RCC 7860 (cell line): ENCODE measurements around the gene DRD5.
A peak's percentile ranks its signal among the peaks of the same experiment; 100 is the strongest.
"Not testable (repeated sequence)": the region's sequence is repeated elsewhere in the genome, so short reads cannot be mapped to it uniquely, and the experiment has no call there.

Experiments used
- DNase-seq: peaks from one replicate; pipeline ENCODE4 v3.0.0-alpha.2; 2015; ENCODE audit warnings: low spot score
- FAIRE-seq: peaks from 2 replicates; lab custom pipeline; 2012; peaks lifted over from hg19 to GRCh38; lab: Jason Lieb, UNC

Gene DRD5

GRCh38 chr4:9781343-9782135 is at the start of gene DRD5:
DRD5 (plus strand) TSS chr4:9781634; CDS start chr4:9782030, 396 bp downstream.
- DNase-seq (no peak), FAIRE-seq (no peak)

- DNase-seq = not testable (repeated sequence)
Observed at GRCh38 chr4:9732256-9732655, 49.2 kb upstream of the DRD5 start.

GRCh38 chr4:9735515-9735914 is 45.9 kb upstream of the DRD5 start:
- FAIRE-seq (no peak), DNase-seq (no peak)

More at GRCh38 chr4:9732256-9732655, 49.2 kb upstream of the DRD5 start:
- FAIRE-seq = not testable (repeated sequence)

GRCh38 chr4:9737280-9737679 is 44.2 kb upstream of the DRD5 start:
- FAIRE-seq, DNase-seq: not testable (repeated sequence)

GRCh38 chr4:9743789-9744188 is 37.6 kb upstream of the DRD5 start:
- DNase-seq, FAIRE-seq: not testable (repeated sequence)

- no peak for FAIRE-seq
- no peak for DNase-seq
Observed at GRCh38 chr4:9745782-9746181, 35.7 kb upstream of the DRD5 start.

GRCh38 chr4:9758641-9759317 is 22.7 kb upstream of the DRD5 start:
- no peak for DNase-seq
- FAIRE-seq = no peak

- FAIRE-seq (no peak), DNase-seq (peak; percentile 38)
Observed at GRCh38 chr4:9762823-9763475, 18.5 kb upstream of the DRD5 start.

GRCh38 chr4:9764155-9764696 is 17.2 kb upstream of the DRD5 start:
- FAIRE-seq (no peak), DNase-seq (no peak)

- FAIRE-seq (no peak), DNase-seq (no peak)
Observed at GRCh38 chr4:9765091-9765490, 16.3 kb upstream of the DRD5 start.

GRCh38 chr4:9769321-9769720 is 12.1 kb upstream of the DRD5 start:
- FAIRE-seq (no peak), DNase-seq (no peak)

- FAIRE-seq (no peak), DNase-seq (no peak)
Observed at GRCh38 chr4:9771034-9771433, 10.4 kb upstream of the DRD5 start.

GRCh38 chr4:9773471-9773870 is 8.0 kb upstream of the DRD5 start:
- DNase-seq = no peak
- no peak for FAIRE-seq

- FAIRE-seq (no peak), DNase-seq (no peak)
Observed at GRCh38 chr4:9782136-9782436, 652 bp downstream of the DRD5 start.

GRCh38 chr4:9785891-9786290 is 4.5 kb downstream of the DRD5 start:
- DNase-seq, FAIRE-seq: not testable (repeated sequence)

- FAIRE-seq = no peak
- no peak for DNase-seq
Observed at GRCh38 chr4:9792381-9792780, 10.9 kb downstream of the DRD5 start.

- FAIRE-seq, DNase-seq: not testable (repeated sequence)
Observed at GRCh38 chr4:9796641-9797040, 15.2 kb downstream of the DRD5 start.

GRCh38 chr4:9800848-9801247 is 19.4 kb downstream of the DRD5 start:
- DNase-seq (no peak), FAIRE-seq (no peak)

GRCh38 chr4:9804918-9805317 is 23.5 kb downstream of the DRD5 start:
- no peak for FAIRE-seq
- DNase-seq = no peak

GRCh38 chr4:9808077-9808476 is 26.6 kb downstream of the DRD5 start:
- DNase-seq (no peak), FAIRE-seq (no peak)

GRCh38 chr4:9811806-9812205 is 30.4 kb downstream of the DRD5 start:
- no peak for FAIRE-seq
- DNase-seq = no peak
